ENCODE data around the gene PTPN12. TPM values are rescaled to one million over a fixed set of nuclear protein-coding genes. Genes with fewer than 3 reads are reported as not detected.
A peak's percentile ranks its signal among the peaks of the same experiment; 100 is the strongest.

The PTPN12 gene
- total and polyA plus RNA-seq, 12 donors: 29.5 to 72.0 (median 54.1) TPM

GRCh38 chr7:77565917-77566316 is 28.8 kb downstream of the PTPN12 start:
- Histone ChIP-seq H3K9me3 (replicated peaks in 1 of 3) (no peaks in the 10 kb centered on the region), H3K4me1 (replicated peaks in 1 of 2) (peaks cover 0 to 71% of the 10 kb centered on the region in 2 donors), H3K27me3 (no peaks in the 10 kb centered on the region), H3K36me3 (replicated peaks in 1 of 2) (no peaks in the 10 kb centered on the region), H3K27ac (no peak overlapping the region), H3K4me3 (no peak overlapping the region)
- no peak for DNase-seq
- no peak for TF ChIP-seq CTCF (IDR thresholded peaks at IDR 0.05)
- TF ChIP-seq POLR2A (IDR thresholded peaks at IDR 0.05): no peak
- 46 to 70% (median 62%) methylated on average over 1 of the region's 1 CpG for WGBS, 4 donors
- intact Hi-C loops (cut with DNase I): no loop called here

GRCh38 chr7:77566421-77566820 is 29.3 kb downstream of the PTPN12 start:
- Histone ChIP-seq H3K27me3 (no peaks in the 10 kb centered on the region), H3K9me3 (replicated peaks in 1 of 3) (no peaks in the 10 kb centered on the region), H3K4me3 (no peak overlapping the region), H3K36me3 (replicated peaks in 1 of 2) (peaks cover 0 to 3% of the 10 kb centered on the region in 2 donors), H3K27ac (no peak overlapping the region), H3K4me1 (replicated peaks in 1 of 2) (peaks cover 0 to 69% of the 10 kb centered on the region in 2 donors)
- no peak for DNase-seq
- TF ChIP-seq CTCF (IDR thresholded peaks at IDR 0.05) (no peak), POLR2A (IDR thresholded peaks at IDR 0.05) (no peak)
- intact Hi-C loops (cut with DNase I): no loop called here
- WGBS, 4 donors: 95 to 96% (median 96%) methylated on average over 9 of the region's 9 CpGs

GRCh38 chr7:77569514-77570232 is 32.6 kb downstream of the PTPN12 start:
- H3K4me3 ChIP-seq: no peak overlapping the region
- peaks cover 0 to 54% of the 10 kb centered on the region in 2 donors for H3K4me1 ChIP-seq (replicated peaks in 1 of 2)
- no peak for DNase-seq
- H3K9me3 ChIP-seq (replicated peaks in 1 of 3): no peaks in the 10 kb centered on the region
- peaks cover 0 to 30% of the 10 kb centered on the region in 2 donors for H3K36me3 ChIP-seq (replicated peaks in 1 of 2)
- H3K27me3 ChIP-seq: no peaks in the 10 kb centered on the region
- 84 to 90% (median 87%) methylated on average over 8 of the region's 8 CpGs for WGBS, 4 donors
- intact Hi-C loops (cut with DNase I): no loop called here
- TF ChIP-seq CTCF (IDR thresholded peaks at IDR 0.05) (no peak), POLR2A (IDR thresholded peaks at IDR 0.05) (no peak)
- peak overlapping the region in 2 of 5 donors; percentile 36 to 56 for H3K27ac ChIP-seq

GRCh38 chr7:77570330-77571011 is 33.4 kb downstream of the PTPN12 start:
- Histone ChIP-seq H3K27me3 (no peaks in the 10 kb centered on the region), H3K36me3 (replicated peaks in 1 of 2) (peaks cover 0 to 30% of the 10 kb centered on the region in 2 donors), H3K9me3 (replicated peaks in 1 of 3) (no peaks in the 10 kb centered on the region), H3K4me3 (no peak overlapping the region), H3K27ac (peak overlapping the region in 2 of 5 donors; percentile 30 to 36), H3K4me1 (replicated peaks in 1 of 2) (peaks cover 0 to 48% of the 10 kb centered on the region in 2 donors)
- TF ChIP-seq POLR2A (IDR thresholded peaks at IDR 0.05): no peak
- TF ChIP-seq CTCF (IDR thresholded peaks at IDR 0.05): no peak
- intact Hi-C loops (cut with DNase I): no loop called here
- DNase-seq: no peak
- 78 to 83% (median 79%) methylated on average over 3 of the region's 3 CpGs for WGBS, 4 donors
